Measurements from ENCODE around the gene ING5. TPM values are rescaled to one million over a fixed set of nuclear protein-coding genes. Genes with fewer than 3 reads are reported as not detected.
"Not testable (repeated sequence)": the region's sequence is repeated elsewhere in the genome, so short reads cannot be mapped to it uniquely, and the experiment has no call there.

The ING5 gene
- total RNA-seq, 4 donors from 2014 or later, result 12.1 to 33.9 (median 27.5) TPM

DNA sequence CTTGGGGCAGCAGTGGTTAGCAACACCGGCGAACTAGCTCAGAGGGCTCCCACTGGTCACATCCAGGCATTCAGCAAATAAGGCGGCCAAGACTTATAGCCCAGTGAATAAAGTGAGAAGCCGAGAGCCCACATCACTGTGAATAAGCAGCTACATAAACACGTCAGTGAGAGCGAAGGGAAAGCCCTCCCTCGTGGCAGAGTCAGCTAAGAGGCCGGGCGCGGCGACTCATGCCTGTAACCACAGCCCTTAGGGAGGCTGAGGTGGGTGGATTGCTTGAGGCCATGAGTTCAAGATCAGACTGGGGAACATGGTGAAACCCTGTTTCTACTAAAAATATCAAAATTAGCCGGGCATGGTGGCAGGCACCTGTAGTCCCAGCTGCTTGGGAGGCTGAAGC is 37.8 kb downstream of the ING5 start:
- Histone ChIP-seq H3K36me3 (peaks cover 0 to 13% of the 10 kb centered on the region in 2 donors), H3K4me3 (no peak overlapping the region), H3K27ac (no peak overlapping the region), H3K4me1 (peaks cover 6 to 10% of the 10 kb centered on the region in 2 donors), H3K9me3 (no peaks in the 10 kb centered on the region), H3K27me3 (no peaks in the 10 kb centered on the region)
- ATAC-seq (no peak), DNase-seq (no peak)
- in situ Hi-C loops (cut with MboI; ENCODE audit: low sequenced_read_pairs in 4 of 4) (no loop called here), intact Hi-C loops (cut with DNase I; ENCODE audit: low total_unique reads) (loop anchor here (10.0 kb wide), 1 partner anchor 745 kb away; the partner anchor contains the start of gene SNED1)
- no peak for TF ChIP-seq POLR2A (IDR thresholded peaks at IDR 0.05)
- TF ChIP-seq, protein P1, sequence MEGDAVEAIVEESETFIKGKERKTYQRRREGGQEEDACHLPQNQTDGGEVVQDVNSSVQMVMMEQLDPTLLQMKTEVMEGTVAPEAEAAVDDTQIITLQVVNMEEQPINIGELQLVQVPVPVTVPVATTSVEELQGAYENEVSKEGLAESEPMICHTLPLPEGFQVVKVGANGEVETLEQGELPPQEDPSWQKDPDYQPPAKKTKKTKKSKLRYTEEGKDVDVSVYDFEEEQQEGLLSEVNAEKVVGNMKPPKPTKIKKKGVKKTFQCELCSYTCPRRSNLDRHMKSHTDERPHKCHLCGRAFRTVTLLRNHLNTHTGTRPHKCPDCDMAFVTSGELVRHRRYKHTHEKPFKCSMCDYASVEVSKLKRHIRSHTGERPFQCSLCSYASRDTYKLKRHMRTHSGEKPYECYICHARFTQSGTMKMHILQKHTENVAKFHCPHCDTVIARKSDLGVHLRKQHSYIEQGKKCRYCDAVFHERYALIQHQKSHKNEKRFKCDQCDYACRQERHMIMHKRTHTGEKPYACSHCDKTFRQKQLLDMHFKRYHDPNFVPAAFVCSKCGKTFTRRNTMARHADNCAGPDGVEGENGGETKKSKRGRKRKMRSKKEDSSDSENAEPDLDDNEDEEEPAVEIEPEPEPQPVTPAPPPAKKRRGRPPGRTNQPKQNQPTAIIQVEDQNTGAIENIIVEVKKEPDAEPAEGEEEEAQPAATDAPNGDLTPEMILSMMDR (IDR thresholded peaks at IDR 0.05 in 4 of 5, conservative IDR thresholded peaks at IDR 0.05 in 1 of 5), result no peak

GRCh38 chr2:241741016-241741415 is 39.2 kb downstream of the ING5 start:
- peaks cover 0 to 26% of the 10 kb centered on the region in 2 donors for H3K36me3 ChIP-seq
- ATAC-seq, result no peak
- H3K4me1 ChIP-seq, result peaks cover under 1% of the 10 kb centered on the region in 2 donors
- no peaks in the 10 kb centered on the region for H3K9me3 ChIP-seq
- intact Hi-C loops (cut with DNase I; ENCODE audit: low total_unique reads), result no loop called here
- no peak overlapping the region for H3K4me3 ChIP-seq
- no peak overlapping the region for H3K27ac ChIP-seq
- in situ Hi-C loops (cut with MboI; ENCODE audit: low sequenced_read_pairs in 4 of 4), result no loop called here
- no peak for DNase-seq
- TF ChIP-seq POLR2A (IDR thresholded peaks at IDR 0.05), result no peak
- TF ChIP-seq, protein P1 (IDR thresholded peaks at IDR 0.05 in 4 of 5, conservative IDR thresholded peaks at IDR 0.05 in 1 of 5), result no peak
- no peaks in the 10 kb centered on the region for H3K27me3 ChIP-seq

DNA sequence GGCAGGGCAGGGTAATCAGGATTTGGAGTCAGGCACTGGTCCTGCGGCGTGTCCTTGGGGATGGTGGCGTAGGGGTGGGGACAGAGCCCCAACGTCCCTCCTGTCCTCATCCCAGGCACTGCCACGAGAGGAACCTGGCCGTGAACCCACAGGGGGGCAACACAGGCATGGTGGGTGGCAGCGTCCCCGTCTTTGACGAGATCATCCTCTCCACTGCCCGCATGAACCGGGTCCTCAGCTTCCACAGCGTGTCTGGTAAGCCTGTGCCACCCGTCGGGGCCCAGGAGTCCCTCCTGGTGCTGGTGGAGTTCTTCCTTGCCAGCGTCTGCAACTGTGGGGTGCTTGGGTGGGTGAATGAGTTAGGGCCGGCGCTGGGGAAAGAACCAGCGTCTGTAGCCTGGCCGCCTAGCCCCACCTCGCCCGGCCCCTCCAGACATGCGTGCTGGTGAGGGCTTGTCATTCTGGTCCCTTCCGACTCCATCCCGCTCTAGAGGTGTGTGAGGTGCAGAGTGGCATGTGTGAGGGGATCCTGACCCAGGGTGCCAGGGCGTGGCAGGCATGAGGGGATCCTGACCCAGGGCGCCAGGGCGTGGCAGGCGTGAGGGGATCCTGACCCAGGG is 40.6 kb downstream of the ING5 start:
- H3K9me3 ChIP-seq, result no peaks in the 10 kb centered on the region
- peaks cover 0 to 27% of the 10 kb centered on the region in 2 donors for H3K36me3 ChIP-seq
- H3K4me1 ChIP-seq, result no peaks in the 10 kb centered on the region
- intact Hi-C loops (cut with DNase I; ENCODE audit: low total_unique reads) (no loop called here), in situ Hi-C loops (cut with MboI; ENCODE audit: low sequenced_read_pairs in 4 of 4) (no loop called here)
- no peaks in the 10 kb centered on the region for H3K27me3 ChIP-seq
- DNase-seq, result no peak
- ATAC-seq, result no peak
- no peak overlapping the region for H3K4me3 ChIP-seq
- H3K27ac ChIP-seq, result no peak overlapping the region
- TF ChIP-seq, protein P1 (IDR thresholded peaks at IDR 0.05 in 4 of 5, conservative IDR thresholded peaks at IDR 0.05 in 1 of 5), result no peak
- TF ChIP-seq POLR2A (IDR thresholded peaks at IDR 0.05), result no peak

DNA sequence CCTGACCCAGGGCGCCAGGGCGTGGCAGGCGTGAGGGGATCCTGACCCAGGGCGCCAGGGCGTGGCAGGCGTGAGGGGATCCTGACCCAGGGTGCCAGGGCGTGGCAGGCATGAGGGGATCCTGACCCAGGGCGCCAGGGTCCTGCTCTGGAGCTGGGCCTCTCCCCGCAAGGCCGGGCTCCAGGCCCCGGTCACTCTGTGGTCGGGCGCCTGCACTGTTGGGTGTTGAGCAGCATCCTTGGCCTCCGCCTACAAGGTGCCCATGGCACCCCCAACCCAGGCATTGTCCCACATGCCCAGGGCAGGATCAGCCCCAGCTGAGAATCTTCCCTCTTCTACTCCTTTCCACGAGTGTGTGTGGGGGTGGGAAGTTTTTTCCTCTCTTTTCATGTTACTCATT is 41.2 kb downstream of the ING5 start:
- peaks cover 0 to 27% of the 10 kb centered on the region in 2 donors for H3K36me3 ChIP-seq
- intact Hi-C loops (cut with DNase I; ENCODE audit: low total_unique reads); in situ Hi-C loops (cut with MboI; ENCODE audit: low sequenced_read_pairs in 4 of 4); H3K27ac ChIP-seq; DNase-seq; H3K9me3 ChIP-seq; ATAC-seq; H3K27me3 ChIP-seq; H3K4me1 ChIP-seq; H3K4me3 ChIP-seq: not testable (repeated sequence)

GRCh38 chr2:241743620-241744019 is 41.8 kb downstream of the ING5 start:
- TF ChIP-seq, protein P1 (IDR thresholded peaks at IDR 0.05 in 4 of 5, conservative IDR thresholded peaks at IDR 0.05 in 1 of 5), result no peak
- TF ChIP-seq POLR2A (IDR thresholded peaks at IDR 0.05), result no peak
- in situ Hi-C loops (cut with MboI; ENCODE audit: low sequenced_read_pairs in 4 of 4), result no loop called here
- Histone ChIP-seq H3K4me1 (no peaks in the 10 kb centered on the region), H3K9me3 (no peaks in the 10 kb centered on the region), H3K36me3 (peaks cover 0 to 29% of the 10 kb centered on the region in 2 donors), H3K27ac (no peak overlapping the region), H3K4me3 (no peak overlapping the region), H3K27me3 (no peaks in the 10 kb centered on the region)
- DNase-seq (no peak), ATAC-seq (no peak)
- intact Hi-C loops (cut with DNase I; ENCODE audit: low total_unique reads), result no loop called here

Data from gastrocnemius medialis (tissue), 4 donors.